Gastroesophageal sphincter (tissue), 3 donors: ENCODE measurements around the gene NXNL2.

Experiments
- EP300 ChIP-seq: sonication (generic); formaldehyde crosslinking; IDR thresholded peaks from one replicate; pipeline ENCODE4 v1.6.1; 2017; ENCODE audit warnings: antibody characterized with exemption, mild to moderate bottlenecking
- TF ChIP-seq, protein P1 (sequence below), 4 experiments: fragments of 200-600 bp in 2 of 4; fragments of 450-650 bp in 2 of 4; sonication (generic) in 1 of 4; IDR thresholded peaks; one replicate each; pipeline ENCODE4 v1.5.1; 2017 to 2019; ENCODE audit warnings: antibody characterized with exemption in 4 of 4, mild to moderate bottlenecking in 2 of 4, moderate library complexity in 2 of 4

DNA sequence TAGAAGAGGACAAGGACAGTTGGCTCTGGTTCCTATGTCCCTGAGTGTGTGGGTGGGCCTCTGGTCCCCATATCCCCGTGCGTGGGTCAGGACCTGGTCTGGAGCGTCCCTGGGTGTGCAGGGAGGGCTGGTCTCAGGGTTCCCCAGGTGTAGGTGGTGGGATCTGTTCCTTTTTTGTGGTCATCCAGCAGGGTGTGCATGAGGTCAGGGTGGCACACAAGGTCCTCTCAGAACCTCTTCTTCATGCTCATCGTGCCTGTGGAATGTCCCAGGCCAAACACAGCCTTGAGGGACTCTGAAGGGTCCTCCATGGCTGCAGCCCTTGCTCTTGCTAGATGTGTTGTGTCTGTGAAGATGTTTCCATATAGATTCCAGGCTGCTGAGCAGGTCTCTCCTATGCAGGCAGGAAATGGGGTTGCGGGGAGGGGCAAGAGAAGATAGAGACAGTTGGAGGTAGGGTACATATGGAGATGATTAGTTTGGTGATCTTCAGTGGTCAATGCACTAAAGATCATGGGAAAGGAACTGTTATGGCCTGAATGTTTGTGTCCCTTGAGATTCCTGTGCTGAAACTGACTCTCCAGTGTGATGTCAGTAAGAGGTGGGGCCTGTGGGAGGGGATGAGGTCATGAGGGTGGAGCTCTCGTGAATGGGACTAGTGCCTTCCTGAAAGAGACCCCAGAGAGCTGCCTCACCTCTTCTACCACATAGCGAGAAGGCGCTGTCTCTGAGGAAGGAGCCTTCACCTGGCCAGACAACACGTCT, 53.1 kb downstream of the NXNL2 start:
- TF ChIP-seq EP300: no peak
- TF ChIP-seq, protein P1, sequence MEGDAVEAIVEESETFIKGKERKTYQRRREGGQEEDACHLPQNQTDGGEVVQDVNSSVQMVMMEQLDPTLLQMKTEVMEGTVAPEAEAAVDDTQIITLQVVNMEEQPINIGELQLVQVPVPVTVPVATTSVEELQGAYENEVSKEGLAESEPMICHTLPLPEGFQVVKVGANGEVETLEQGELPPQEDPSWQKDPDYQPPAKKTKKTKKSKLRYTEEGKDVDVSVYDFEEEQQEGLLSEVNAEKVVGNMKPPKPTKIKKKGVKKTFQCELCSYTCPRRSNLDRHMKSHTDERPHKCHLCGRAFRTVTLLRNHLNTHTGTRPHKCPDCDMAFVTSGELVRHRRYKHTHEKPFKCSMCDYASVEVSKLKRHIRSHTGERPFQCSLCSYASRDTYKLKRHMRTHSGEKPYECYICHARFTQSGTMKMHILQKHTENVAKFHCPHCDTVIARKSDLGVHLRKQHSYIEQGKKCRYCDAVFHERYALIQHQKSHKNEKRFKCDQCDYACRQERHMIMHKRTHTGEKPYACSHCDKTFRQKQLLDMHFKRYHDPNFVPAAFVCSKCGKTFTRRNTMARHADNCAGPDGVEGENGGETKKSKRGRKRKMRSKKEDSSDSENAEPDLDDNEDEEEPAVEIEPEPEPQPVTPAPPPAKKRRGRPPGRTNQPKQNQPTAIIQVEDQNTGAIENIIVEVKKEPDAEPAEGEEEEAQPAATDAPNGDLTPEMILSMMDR (IDR thresholded peaks at IDR 0.05): no peak
